COLO668 (cell line): ENCODE measurements around the gene NOTCH1.

Experiments used
- DNase-seq: peaks from one replicate; lab custom pipeline; 2025; ENCODE audit not compliant: unreplicated experiment; lab: John Stamatoyannopoulos, UW

Gene NOTCH1

GRCh38 chr9:136502940-136503550 lies 42.8 kb downstream of the NOTCH1 start:
- no peak for DNase-seq

DNA sequence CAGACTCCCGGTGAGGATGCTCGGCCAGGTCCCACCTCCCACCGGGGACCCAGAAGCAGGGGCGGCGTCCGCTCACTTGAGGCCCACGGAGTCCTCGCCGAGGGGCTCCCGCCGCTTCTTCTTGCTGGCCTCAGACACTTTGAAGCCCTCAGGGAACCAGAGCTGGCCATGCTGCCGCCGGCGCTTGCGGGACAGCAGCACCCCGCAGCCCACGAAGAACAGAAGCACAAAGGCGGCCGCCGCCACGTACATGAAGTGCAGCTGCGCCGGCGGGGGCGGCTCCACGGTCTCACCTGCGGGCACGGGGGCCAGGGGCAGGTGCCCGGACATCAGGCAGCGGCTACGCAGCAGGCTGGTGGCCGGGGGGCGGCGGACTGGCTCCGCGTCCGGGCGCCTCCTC lies 43.7 kb downstream of the NOTCH1 start:
- DNase-seq: no peak

GRCh38 chr9:136501686-136502085 lies 44.2 kb downstream of the NOTCH1 start:
- no peak for DNase-seq

DNA sequence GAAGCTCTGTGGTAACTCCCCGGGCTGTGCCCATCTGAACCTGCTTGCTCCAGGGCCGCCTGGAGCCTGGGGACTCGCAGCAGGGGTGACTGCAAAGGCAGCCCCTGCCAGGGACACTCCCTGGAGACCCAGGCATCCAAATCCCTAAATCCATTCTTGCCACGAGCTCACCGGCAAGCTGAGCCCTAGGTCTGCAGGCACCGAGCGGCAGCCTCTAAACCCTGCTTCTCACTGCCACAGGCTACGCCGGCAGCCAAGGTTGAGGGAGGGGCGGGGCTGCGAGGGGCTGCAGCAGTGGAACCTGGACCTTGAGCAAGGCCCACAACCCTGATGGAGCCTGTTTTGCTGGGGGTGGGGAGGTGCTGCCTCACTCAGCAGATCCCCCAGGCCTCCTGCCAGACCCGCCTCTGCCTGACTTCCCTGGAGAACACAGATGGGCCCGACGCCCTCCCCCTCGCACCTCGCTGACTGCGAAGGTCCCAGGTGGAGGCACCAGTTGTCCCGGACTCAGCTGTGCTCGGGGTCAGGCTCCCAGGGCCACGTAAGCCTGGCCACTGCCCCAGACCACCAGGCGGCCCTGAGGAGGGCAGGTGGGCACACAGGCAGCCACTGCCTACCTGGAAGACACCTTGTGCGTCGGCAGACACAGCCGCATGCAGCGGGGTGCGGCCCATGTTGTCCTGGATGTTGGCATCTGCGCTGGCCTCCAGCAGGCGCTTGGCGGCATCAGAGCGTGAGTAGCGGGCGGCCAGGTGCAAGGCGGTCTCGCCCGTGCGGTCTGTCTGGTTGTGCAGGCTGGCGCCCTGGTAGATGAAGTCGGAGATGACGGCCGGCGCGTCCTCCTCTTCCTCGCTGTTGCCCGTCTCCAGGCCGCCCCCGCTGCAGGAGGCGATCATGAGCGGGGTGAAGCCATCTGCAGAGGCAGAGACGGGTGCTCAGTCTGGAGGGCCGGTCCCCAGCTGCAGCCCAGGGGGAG lies 45.6 kb downstream of the NOTCH1 start:
- DNase-seq: no peak

DNA sequence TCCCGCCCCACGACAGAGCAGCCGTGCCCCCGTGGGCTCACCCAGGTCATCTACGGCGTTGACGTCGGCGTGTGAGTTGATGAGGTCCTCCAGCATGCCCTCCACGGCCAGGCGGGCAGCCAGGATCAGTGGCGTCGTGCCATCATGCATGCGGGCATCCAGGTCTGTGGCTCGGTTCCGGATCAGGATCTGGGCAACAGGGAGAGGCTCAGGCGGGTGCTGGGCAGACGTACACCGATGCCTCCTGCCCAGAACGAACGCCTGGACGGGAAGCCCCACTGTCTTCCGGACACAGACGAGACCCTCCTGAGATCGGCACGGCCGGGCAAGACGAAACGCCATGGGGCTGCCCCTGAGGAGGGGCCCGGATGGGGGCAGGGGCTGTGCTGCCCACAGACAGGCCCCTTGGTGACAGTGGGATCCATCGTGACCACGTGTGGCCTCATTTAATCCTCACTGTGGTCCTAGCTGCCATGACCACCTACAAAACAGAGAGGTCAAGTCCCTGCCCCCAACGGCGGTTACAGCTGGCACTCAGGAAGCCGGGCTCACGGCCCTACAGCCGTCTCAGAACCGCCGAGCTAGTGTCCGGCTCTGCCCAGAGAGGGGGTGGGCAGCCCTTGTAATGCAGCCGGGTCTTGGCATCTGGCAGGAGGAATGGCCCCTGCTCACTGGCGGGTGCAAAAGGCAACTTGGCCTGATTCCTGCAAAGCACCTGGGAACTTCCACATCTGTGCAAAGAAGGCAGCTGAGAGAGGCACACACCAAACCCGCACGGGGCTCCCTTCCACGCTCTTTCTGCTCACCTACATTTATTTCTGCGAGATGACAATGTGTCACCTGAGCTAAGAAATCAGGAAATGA lies 46.5 kb downstream of the NOTCH1 start:
- no peak for DNase-seq

GRCh38 chr9:136497916-136498695 lies 47.7 kb downstream of the NOTCH1 start:
- peak; percentile 18 for DNase-seq

- no peak for DNase-seq
Observed at GRCh38 chr9:136496801-136497620, 48.8 kb downstream of the NOTCH1 start.

DNA sequence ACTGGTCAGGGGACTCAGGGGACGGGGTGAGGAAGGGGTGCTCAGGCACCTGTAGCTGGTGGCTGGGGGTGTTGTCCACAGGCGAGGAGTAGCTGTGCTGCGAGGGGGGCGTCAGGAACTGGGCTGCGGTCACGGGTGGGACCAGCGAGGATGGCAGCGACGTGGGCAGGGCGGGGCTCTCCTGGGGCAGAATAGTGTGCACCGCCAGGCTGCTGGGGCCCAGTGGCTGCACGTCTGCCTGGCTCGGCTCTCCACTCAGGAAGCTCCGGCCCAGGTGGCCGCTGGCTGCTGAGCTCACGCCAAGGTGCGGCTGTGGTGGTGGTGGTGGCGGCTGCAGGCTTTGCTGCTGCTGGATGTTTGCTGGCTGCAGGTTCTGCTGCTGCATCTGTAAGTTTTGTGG lies 49.7 kb downstream of the NOTCH1 start:
- no peak for DNase-seq

GRCh38 chr9:136495238-136495800 lies 50.5 kb downstream of the NOTCH1 start:
- no peak for DNase-seq

DNA sequence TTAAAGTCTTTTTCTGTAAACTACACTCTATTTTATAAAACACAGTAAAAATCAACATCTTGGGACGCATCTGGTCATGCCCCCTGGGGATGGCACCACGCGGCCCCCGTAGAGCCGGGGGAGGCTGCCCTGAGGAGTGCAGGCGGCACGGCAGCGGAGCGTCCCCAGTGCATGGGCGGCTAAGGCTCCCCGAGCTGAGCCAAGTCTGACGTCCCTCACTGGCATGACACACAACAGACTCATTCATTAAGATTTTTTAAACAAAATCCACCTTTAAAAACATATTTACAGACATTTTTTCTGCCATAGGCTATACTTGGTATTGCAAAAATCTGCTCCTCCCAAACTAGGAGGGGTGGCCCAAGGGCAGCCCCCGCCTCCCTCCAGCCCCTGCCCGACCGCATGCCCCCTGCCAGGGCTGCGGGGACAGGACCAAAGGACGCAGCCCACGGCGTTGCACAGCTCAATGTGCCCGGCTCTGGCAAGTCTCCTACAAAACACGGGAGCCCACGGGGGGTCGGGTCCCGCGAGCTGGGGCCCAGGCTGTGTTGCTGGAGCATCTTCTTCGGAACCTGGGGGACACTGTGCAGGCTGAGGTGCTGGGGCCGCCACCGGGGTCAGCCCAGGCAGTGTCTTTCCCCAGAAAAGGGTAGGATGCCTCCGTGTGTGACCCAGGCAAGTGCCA lies 51.2 kb downstream of the NOTCH1 start:
- DNase-seq: no peak

DNA sequence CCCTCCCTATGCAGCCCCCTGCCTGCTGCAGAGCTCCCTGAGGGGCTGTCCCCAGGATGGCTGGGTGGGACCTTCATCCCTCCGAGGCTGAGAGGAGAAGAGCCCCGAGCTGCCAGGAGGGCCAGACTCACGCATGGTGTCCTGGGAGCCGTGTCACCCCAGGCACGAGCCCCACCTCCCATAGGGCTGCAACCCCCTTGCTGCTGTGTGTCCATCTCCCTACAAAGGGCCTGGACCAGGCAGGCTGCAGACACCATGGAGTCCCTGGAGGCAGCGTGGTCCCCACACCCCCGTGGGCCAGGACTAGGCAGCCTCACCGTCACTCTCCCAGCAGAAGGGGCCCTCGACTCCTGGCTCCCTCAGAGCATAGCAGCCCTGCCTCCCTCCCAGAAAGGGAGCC lies 51.8 kb downstream of the NOTCH1 start:
- DNase-seq: no peak

DNA sequence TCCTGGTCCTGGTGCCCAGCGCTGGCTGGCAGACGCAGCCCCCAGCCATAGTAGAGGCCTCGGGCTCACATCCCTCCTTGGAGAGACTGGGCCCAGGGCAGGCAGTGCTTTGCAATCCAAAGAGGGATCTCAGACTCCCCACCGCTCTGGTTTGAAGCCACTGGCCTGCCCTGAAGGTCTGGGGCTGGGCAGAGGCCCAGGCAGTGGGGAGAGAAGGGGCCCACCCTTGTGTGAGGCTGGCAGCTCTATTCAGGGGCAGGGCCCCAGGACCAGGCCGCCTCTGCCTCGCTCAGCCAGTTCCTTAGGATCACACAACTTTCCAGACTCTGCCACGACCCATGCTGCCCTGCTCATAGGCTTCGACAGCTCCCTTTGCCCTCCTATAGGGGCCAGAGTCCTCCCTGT lies 52.3 kb downstream of the NOTCH1 start:
- DNase-seq: no peak

DNA sequence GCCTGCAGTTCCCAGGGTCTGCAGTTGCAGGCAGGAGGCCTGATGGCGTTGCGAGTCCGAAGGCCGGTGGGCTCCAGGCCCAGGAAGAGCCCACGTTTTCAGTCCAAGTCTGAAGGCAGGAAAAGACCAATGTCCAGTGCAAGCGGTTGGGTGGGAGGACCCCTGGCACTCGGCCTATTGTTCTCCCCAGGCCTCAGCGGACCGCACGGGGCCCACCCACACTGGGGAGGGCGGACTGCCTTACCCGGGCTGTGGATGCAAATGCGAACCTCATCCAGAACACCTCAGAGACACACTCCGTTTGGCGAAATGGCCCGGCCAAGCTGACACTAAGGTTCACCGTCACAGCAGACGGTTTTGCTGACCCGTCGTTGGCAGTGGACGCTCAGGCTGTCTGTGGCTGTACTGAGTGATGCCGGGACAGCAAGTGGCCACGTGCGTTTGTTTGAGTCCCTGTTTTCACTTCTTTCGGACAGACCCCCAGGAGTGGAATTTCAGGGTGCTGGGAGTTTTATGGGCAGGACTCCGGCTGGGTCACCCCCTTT lies 52.8 kb downstream of the NOTCH1 start:
- DNase-seq: no peak

- no peak for DNase-seq
Observed at GRCh38 chr9:136489731-136490130, 56.1 kb downstream of the NOTCH1 start.

DNA sequence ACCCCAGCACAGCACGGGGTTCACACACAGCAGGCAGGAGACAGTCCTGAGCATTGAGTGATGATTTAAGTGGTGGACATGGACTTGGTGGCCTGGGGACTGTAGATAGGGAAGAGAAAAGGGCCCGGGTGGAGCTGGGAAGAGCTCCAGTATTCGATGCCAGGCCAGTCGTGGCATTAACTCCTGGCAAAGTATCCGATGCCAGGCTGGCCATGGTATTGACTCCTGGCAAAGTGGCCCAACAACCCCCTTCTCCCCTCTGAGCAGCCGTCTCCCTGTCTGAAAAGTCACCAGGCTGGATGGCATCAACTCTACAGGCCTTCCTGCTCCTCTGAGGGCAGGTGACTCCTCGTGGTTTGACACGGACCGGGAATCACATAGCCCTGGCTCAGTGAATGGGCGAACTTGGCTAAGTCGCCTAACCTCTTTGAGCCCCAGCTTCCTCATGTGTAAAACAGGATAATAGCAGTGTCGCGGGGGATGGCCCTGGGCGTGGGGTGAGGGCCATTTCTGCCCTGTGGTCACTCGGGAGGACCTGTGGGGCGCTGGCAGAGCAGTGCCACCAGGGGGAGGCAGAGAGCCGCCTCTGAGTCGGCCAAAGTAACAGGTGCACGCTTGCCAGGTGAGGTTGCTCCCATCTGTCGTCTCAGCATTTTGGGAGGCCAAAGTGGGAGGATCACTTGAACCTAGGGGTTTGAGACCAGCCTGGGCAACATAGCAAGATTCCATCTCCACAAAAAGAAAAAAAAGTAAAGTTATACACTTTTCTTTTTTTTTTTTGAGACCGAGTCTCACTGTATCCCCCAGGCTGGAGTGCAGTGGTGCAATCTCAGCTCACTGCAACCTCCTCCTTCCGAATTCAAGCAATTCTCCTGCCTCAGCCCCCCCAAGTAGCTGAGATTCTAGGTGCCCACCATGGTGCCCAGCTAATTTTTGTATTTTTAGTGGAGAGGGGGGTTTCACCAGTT lies 57.3 kb downstream of the NOTCH1 start:
- peak; percentile 75 for DNase-seq

DNA sequence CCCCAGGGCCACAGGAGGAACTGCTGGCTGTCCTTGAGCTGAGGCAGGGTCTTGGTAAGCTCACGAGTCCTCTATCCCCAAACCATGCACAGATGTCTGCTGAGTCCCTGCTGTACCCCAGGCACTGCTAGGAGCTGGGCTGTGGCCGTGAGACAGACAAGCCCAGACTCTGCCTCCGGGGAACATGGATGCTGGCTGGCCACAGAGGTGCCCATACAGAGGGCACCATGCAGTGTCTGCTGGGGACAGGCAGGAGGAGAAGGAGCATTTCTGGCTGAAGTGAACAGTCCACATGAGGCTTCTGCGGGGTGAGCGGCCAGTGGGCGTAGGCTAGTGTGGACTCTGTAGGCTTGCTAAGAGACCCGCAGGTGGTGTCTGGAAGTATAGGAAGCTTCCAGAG lies 58.2 kb downstream of the NOTCH1 start:
- DNase-seq: no peak

GRCh38 chr9:136486823-136487620 lies 58.8 kb downstream of the NOTCH1 start:
- no peak for DNase-seq
